ENCODE data around the gene KBTBD4. TPM values are rescaled to one million over a fixed set of nuclear protein-coding genes. Genes with fewer than 3 reads are reported as not detected.

Gene KBTBD4
- polyA plus RNA-seq, 2 of the 4 experiments (the other 2 are of a cell fraction): 21.0 to 22.8 TPM

GRCh38 chr11:47599902-47600301, 21.1 kb upstream of the KBTBD4 start:
- no peak overlapping the region for H3K4me3 ChIP-seq
- no peak for TF ChIP-seq FOSL2 (IDR thresholded peaks at IDR 0.05)
- TF ChIP-seq FOSL2 (CRISPR knock-in tag; IDR thresholded peaks at IDR 0.05): no peak
- TF ChIP-seq, protein P1, sequence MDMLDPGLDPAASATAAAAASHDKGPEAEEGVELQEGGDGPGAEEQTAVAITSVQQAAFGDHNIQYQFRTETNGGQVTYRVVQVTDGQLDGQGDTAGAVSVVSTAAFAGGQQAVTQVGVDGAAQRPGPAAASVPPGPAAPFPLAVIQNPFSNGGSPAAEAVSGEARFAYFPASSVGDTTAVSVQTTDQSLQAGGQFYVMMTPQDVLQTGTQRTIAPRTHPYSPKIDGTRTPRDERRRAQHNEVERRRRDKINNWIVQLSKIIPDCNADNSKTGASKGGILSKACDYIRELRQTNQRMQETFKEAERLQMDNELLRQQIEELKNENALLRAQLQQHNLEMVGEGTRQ (IDR thresholded peaks at IDR 0.05): no peak
- TF ChIP-seq RAD21 (conservative IDR thresholded peaks at IDR 0.05 in 1 of 2, IDR thresholded peaks at IDR 0.05 in 1 of 2): no peak
- TF ChIP-seq EHF (CRISPR knock-in tag; IDR thresholded peaks at IDR 0.05): no peak
- no peak for TF ChIP-seq CHD4 (IDR thresholded peaks at IDR 0.05; ENCODE audit: borderline replicate concordance)
- TF ChIP-seq KDM5A (IDR thresholded peaks at IDR 0.05): no peak
- no peak for TF ChIP-seq MYC (IDR thresholded peaks at IDR 0.05; ENCODE audit: borderline replicate concordance, low read length)
- TF ChIP-seq HDAC2 (IDR thresholded peaks at IDR 0.05): no peak
- TF ChIP-seq HOXB5 (CRISPR knock-in tag; IDR thresholded peaks at IDR 0.05): no peak
- no peak for TF ChIP-seq TFCP2L1 (CRISPR knock-in tag; IDR thresholded peaks at IDR 0.05)
- TF ChIP-seq JUNB (IDR thresholded peaks at IDR 0.05): no peak
- TF ChIP-seq HOXA7 (CRISPR knock-in tag; IDR thresholded peaks at IDR 0.05): no peak
- TF ChIP-seq, protein P2, sequence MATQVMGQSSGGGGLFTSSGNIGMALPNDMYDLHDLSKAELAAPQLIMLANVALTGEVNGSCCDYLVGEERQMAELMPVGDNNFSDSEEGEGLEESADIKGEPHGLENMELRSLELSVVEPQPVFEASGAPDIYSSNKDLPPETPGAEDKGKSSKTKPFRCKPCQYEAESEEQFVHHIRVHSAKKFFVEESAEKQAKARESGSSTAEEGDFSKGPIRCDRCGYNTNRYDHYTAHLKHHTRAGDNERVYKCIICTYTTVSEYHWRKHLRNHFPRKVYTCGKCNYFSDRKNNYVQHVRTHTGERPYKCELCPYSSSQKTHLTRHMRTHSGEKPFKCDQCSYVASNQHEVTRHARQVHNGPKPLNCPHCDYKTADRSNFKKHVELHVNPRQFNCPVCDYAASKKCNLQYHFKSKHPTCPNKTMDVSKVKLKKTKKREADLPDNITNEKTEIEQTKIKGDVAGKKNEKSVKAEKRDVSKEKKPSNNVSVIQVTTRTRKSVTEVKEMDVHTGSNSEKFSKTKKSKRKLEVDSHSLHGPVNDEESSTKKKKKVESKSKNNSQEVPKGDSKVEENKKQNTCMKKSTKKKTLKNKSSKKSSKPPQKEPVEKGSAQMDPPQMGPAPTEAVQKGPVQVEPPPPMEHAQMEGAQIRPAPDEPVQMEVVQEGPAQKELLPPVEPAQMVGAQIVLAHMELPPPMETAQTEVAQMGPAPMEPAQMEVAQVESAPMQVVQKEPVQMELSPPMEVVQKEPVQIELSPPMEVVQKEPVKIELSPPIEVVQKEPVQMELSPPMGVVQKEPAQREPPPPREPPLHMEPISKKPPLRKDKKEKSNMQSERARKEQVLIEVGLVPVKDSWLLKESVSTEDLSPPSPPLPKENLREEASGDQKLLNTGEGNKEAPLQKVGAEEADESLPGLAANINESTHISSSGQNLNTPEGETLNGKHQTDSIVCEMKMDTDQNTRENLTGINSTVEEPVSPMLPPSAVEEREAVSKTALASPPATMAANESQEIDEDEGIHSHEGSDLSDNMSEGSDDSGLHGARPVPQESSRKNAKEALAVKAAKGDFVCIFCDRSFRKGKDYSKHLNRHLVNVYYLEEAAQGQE (IDR thresholded peaks at IDR 0.05): no peak
- no peak for TF ChIP-seq EHMT2 (IDR thresholded peaks at IDR 0.05; ENCODE audit: low read depth)
- no peak for TF ChIP-seq NFE2L2 (conservative IDR thresholded peaks at IDR 0.05; ENCODE audit: low read length)
- no peak for FAIRE-seq
- no peaks in the 10 kb centered on the region for H3K9me3 ChIP-seq
- CTCF ChIA-PET: interaction anchor here (0.7 kb wide), 1 partner anchor 18 kb away, joined by 3 read pairs; no protein-coding TSS in a partner anchor
- H3K4me1 ChIP-seq: no peaks in the 10 kb centered on the region
- H3K4me2 ChIP-seq: no peak overlapping the region
- POLR2A ChIA-PET: no interaction called here
- no peak overlapping the region for H3K27ac ChIP-seq
- ATAC-seq: no peak
- no peak for DNase-seq (ENCODE audit: low read depth in 1 of 2, low spot score in 1 of 2)
- WGBS (ENCODE audit: missing lambda C conversion rate): 64% methylated on average over 4 of the region's 4 CpGs

DNA sequence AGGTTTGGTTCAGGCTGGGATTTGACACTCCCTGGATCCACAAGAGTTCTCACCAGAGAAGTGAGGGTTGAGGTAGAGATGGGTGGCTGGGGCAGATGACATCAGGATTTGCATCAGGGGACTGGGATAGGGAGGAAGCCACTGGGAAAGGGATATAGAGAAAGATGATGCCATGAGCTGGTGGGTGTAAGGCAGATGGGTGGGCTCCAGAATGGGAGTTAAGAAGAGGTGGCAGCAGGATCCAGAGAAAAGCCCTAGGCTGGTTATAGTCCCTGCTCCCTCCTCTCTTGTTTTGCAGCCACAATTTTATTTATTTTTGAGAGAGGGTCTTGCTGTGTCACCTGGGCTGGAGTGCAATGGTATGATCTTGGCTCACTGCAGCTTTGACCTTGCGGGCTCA, 17.2 kb upstream of the KBTBD4 start:
- Histone ChIP-seq H3K4me2 (no peak overlapping the region), H3K27ac (no peak overlapping the region), H3K9me3 (no peaks in the 10 kb centered on the region), H3K4me3 (no peak overlapping the region), H3K4me1 (peaks cover 8% of the 10 kb centered on the region; the same call in 1 of the 3 replicates)
- no peak for FAIRE-seq
- 96% methylated on average over 1 of the region's 1 CpG for WGBS (ENCODE audit: missing lambda C conversion rate)
- TF ChIP-seq ZFP36 (IDR thresholded peaks at IDR 0.05; ENCODE audit: borderline replicate concordance, partially characterized antibody): no peak
- CTCF ChIA-PET: interaction anchor here (0.6 to 1.1 kb wide), 3 partner anchors 33 to 222 kb away, joined by 3 to 4 read pairs (median 4); no protein-coding TSS in a partner anchor
- no peak for DNase-seq (ENCODE audit: low read depth in 1 of 2, low spot score in 1 of 2)
- no peak for ATAC-seq
- POLR2A ChIA-PET: interaction anchor here (0.6 kb wide), 1 partner anchor 42 kb away, joined by 3 read pairs; no protein-coding TSS in a partner anchor

GRCh38 chr11:47595029-47595428, 16.3 kb upstream of the KBTBD4 start:
- TF ChIP-seq CTCF (IDR thresholded peaks at IDR 0.05): no peak
- ATAC-seq: peak; percentile 40 to 60; a peak in 5 of 6 replicates
- no peak for FAIRE-seq
- WGBS (ENCODE audit: missing lambda C conversion rate): 41% methylated on average over 6 of the region's 7 CpGs
- Histone ChIP-seq H3K4me2 (no peak overlapping the region), H3K4me3 (no peak overlapping the region), H3K4me1 (peaks cover 8% of the 10 kb centered on the region; the same call in 1 of the 3 replicates), H3K9me3 (no peaks in the 10 kb centered on the region), H3K27ac (no peak overlapping the region)
- CTCF ChIA-PET: interaction anchor here (0.6 to 1.0 kb wide), 4 partner anchors 24 to 167 kb away, joined by 3 to 4 read pairs (median 3); no protein-coding TSS in a partner anchor
- DNase-seq (ENCODE audit: low read depth in 1 of 2, low spot score in 1 of 2): no peak
- POLR2A ChIA-PET: no interaction called here
